ENCODE data around the gene PDZD7.
"Not testable (repeated sequence)": the region's sequence is repeated elsewhere in the genome, so short reads cannot be mapped to it uniquely, and the experiment has no call there.

Gene PDZD7

GRCh38 chr10:101038484-101038883 is 7.6 kb upstream of the PDZD7 start:
- Histone ChIP-seq H3K4me3 (ENCODE audit: extremely low read depth, insufficient read depth, low read length, poor library complexity, severe bottlenecking) (no peak overlapping the region), H3K4me1 (ENCODE audit: control insufficient read depth, insufficient read depth, low read length, poor library complexity, severe bottlenecking) (peaks cover 20% of the 10 kb centered on the region), H3K9me3 (ENCODE audit: control insufficient read depth, low read length) (no peaks in the 10 kb centered on the region), H3K27ac (ENCODE audit: low read depth, low read length, severe bottlenecking) (no peak overlapping the region), H3K36me3 (ENCODE audit: control insufficient read depth, insufficient read depth, low read length) (peaks cover 50% of the 10 kb centered on the region)
- 80 to 83% methylated on average over 4 of the region's 5 CpGs for WGBS, 2 experiments (ENCODE audit: insufficient coverage in 2 of 2)

- no peaks in the 10 kb centered on the region for H3K9me3 ChIP-seq (ENCODE audit: control insufficient read depth, low read length)
- 71 to 85% methylated on average over 3 of the region's 7 CpGs for WGBS, 2 experiments (ENCODE audit: insufficient coverage in 2 of 2)
- H3K36me3 ChIP-seq (ENCODE audit: control insufficient read depth, insufficient read depth, low read length), result peaks cover 50% of the 10 kb centered on the region
- peaks cover 18% of the 10 kb centered on the region for H3K4me1 ChIP-seq (ENCODE audit: control insufficient read depth, insufficient read depth, low read length, poor library complexity, severe bottlenecking)
- H3K4me3 ChIP-seq (ENCODE audit: extremely low read depth, insufficient read depth, low read length, poor library complexity, severe bottlenecking), result no peak overlapping the region
- no peak overlapping the region for H3K27ac ChIP-seq (ENCODE audit: low read depth, low read length, severe bottlenecking)
Measured at GRCh38 chr10:101036726-101037125, 5.8 kb upstream of the PDZD7 start.

- 76 to 79% methylated on average over 8 to 10 of the region's 10 CpGs for WGBS, 2 experiments (ENCODE audit: insufficient coverage in 2 of 2)
- peaks cover 50% of the 10 kb centered on the region for H3K36me3 ChIP-seq (ENCODE audit: control insufficient read depth, insufficient read depth, low read length)
Measured at GRCh38 chr10:101035916-101036702, 5.2 kb upstream of the PDZD7 start.

GRCh38 chr10:101035314-101035713 is 4.4 kb upstream of the PDZD7 start:
- WGBS, 2 experiments (ENCODE audit: insufficient coverage in 2 of 2), result 89 to 91% methylated on average over 6 of the region's 7 CpGs
- peaks cover 50% of the 10 kb centered on the region for H3K36me3 ChIP-seq (ENCODE audit: control insufficient read depth, insufficient read depth, low read length)

More at GRCh38 chr10:101035916-101036702, 5.2 kb upstream of the PDZD7 start:
- Histone ChIP-seq H3K4me1 (ENCODE audit: control insufficient read depth, insufficient read depth, low read length, poor library complexity, severe bottlenecking) (peaks cover 16% of the 10 kb centered on the region), H3K9me3 (ENCODE audit: control insufficient read depth, low read length) (no peaks in the 10 kb centered on the region), H3K4me3 (ENCODE audit: extremely low read depth, insufficient read depth, low read length, poor library complexity, severe bottlenecking) (no peak overlapping the region), H3K27ac (ENCODE audit: low read depth, low read length, severe bottlenecking) (no peak overlapping the region)

GRCh38 chr10:101034404-101034803 is 3.5 kb upstream of the PDZD7 start:
- not testable (repeated sequence) for H3K27ac ChIP-seq (ENCODE audit: low read depth, low read length, severe bottlenecking); H3K4me3 ChIP-seq (ENCODE audit: extremely low read depth, insufficient read depth, low read length, poor library complexity, severe bottlenecking); H3K9me3 ChIP-seq (ENCODE audit: control insufficient read depth, low read length)
- 91 to 92% methylated on average over 4 of the region's 4 CpGs for WGBS, 2 experiments (ENCODE audit: insufficient coverage in 2 of 2)
- Histone ChIP-seq H3K36me3 (ENCODE audit: control insufficient read depth, insufficient read depth, low read length) (peaks cover 46% of the 10 kb centered on the region), H3K4me1 (ENCODE audit: control insufficient read depth, insufficient read depth, low read length, poor library complexity, severe bottlenecking) (peaks cover 25% of the 10 kb centered on the region)

More at GRCh38 chr10:101035314-101035713, 4.4 kb upstream of the PDZD7 start:
- H3K27ac ChIP-seq (ENCODE audit: low read depth, low read length, severe bottlenecking), result no peak overlapping the region
- no peaks in the 10 kb centered on the region for H3K9me3 ChIP-seq (ENCODE audit: control insufficient read depth, low read length)
- no peak overlapping the region for H3K4me3 ChIP-seq (ENCODE audit: extremely low read depth, insufficient read depth, low read length, poor library complexity, severe bottlenecking)
- H3K4me1 ChIP-seq (ENCODE audit: control insufficient read depth, insufficient read depth, low read length, poor library complexity, severe bottlenecking), result peaks cover 21% of the 10 kb centered on the region

- H3K4me3 ChIP-seq (ENCODE audit: extremely low read depth, insufficient read depth, low read length, poor library complexity, severe bottlenecking), result peak overlapping the region; percentile 46
- H3K36me3 ChIP-seq (ENCODE audit: control insufficient read depth, insufficient read depth, low read length), result peaks cover 39% of the 10 kb centered on the region
- no peak overlapping the region for H3K27ac ChIP-seq (ENCODE audit: low read depth, low read length, severe bottlenecking)
- WGBS, 2 experiments (ENCODE audit: insufficient coverage in 2 of 2), result no CpG with 5 or more reads among the region's 3 CpGs
- no peaks in the 10 kb centered on the region for H3K9me3 ChIP-seq (ENCODE audit: control insufficient read depth, low read length)
- H3K4me1 ChIP-seq (ENCODE audit: control insufficient read depth, insufficient read depth, low read length, poor library complexity, severe bottlenecking), result peaks cover 29% of the 10 kb centered on the region
Measured at GRCh38 chr10:101033276-101033675, 2.3 kb upstream of the PDZD7 start.

GRCh38 chr10:101032637-101033224 is 1.8 kb upstream of the PDZD7 start:
- peaks cover 35% of the 10 kb centered on the region for H3K36me3 ChIP-seq (ENCODE audit: control insufficient read depth, insufficient read depth, low read length)
- WGBS, 2 experiments (ENCODE audit: insufficient coverage in 2 of 2), result 19 to 51% methylated on average over 2 to 6 of the region's 6 CpGs
- peaks cover 26% of the 10 kb centered on the region for H3K4me1 ChIP-seq (ENCODE audit: control insufficient read depth, insufficient read depth, low read length, poor library complexity, severe bottlenecking)
- H3K9me3 ChIP-seq (ENCODE audit: control insufficient read depth, low read length), result no peaks in the 10 kb centered on the region
- peak overlapping the region; percentile 94 for H3K27ac ChIP-seq (ENCODE audit: low read depth, low read length, severe bottlenecking)
- H3K4me3 ChIP-seq (ENCODE audit: extremely low read depth, insufficient read depth, low read length, poor library complexity, severe bottlenecking), result peak overlapping the region; percentile 46

GRCh38 chr10:101031796-101032636 is 1.1 kb upstream of the PDZD7 start:
- Histone ChIP-seq H3K36me3 (ENCODE audit: control insufficient read depth, insufficient read depth, low read length) (peaks cover 28% of the 10 kb centered on the region), H3K4me3 (ENCODE audit: extremely low read depth, insufficient read depth, low read length, poor library complexity, severe bottlenecking) (peak overlapping the region; percentile 46), H3K9me3 (ENCODE audit: control insufficient read depth, low read length) (no peaks in the 10 kb centered on the region), H3K4me1 (ENCODE audit: control insufficient read depth, insufficient read depth, low read length, poor library complexity, severe bottlenecking) (peaks cover 32% of the 10 kb centered on the region), H3K27ac (ENCODE audit: low read depth, low read length, severe bottlenecking) (peak overlapping the region; percentile 94)
- WGBS, 2 experiments (ENCODE audit: insufficient coverage in 2 of 2), result 1 to 2% methylated on average over 33 to 42 of the region's 47 CpGs

GRCh38 chr10:101030496-101031127 is 317 bp downstream of the PDZD7 start:
- WGBS, 2 experiments (ENCODE audit: insufficient coverage in 2 of 2), result 4 to 13% methylated on average over 14 to 20 of the region's 25 CpGs

More at GRCh38 chr10:101030496-101031127, 317 bp downstream of the PDZD7 start:
- no peak overlapping the region for H3K27ac ChIP-seq (ENCODE audit: low read depth, low read length, severe bottlenecking)
- H3K9me3 ChIP-seq (ENCODE audit: control insufficient read depth, low read length), result no peaks in the 10 kb centered on the region
- peak overlapping the region; percentile 46 for H3K4me3 ChIP-seq (ENCODE audit: extremely low read depth, insufficient read depth, low read length, poor library complexity, severe bottlenecking)
- peaks cover 32% of the 10 kb centered on the region for H3K4me1 ChIP-seq (ENCODE audit: control insufficient read depth, insufficient read depth, low read length, poor library complexity, severe bottlenecking)
- peaks cover 14% of the 10 kb centered on the region for H3K36me3 ChIP-seq (ENCODE audit: control insufficient read depth, insufficient read depth, low read length)
